ENCODE data around the gene SKA3. TPM values are rescaled to one million over a fixed set of nuclear protein-coding genes. Genes with fewer than 3 reads are reported as not detected.

The SKA3 gene
- polyA plus RNA-seq, 3 donors from 2014 or later: 0.75 to 0.99 TPM; not detected in 1

- H3K27ac Mint-ChIP-seq: no peak overlapping the region
- H3K36me3 Mint-ChIP-seq: no peaks in the 10 kb centered on the region
- no peak for DNase-seq
- H3K9me3 Mint-ChIP-seq: no peaks in the 10 kb centered on the region
- no peak overlapping the region for H3K4me3 Mint-ChIP-seq
- H3K4me1 Mint-ChIP-seq: no peaks in the 10 kb centered on the region
- H3K27me3 Mint-ChIP-seq (ENCODE audit: low read depth in 3 of 3): peaks cover 0 to 8% (median 2%) of the 10 kb centered on the region in 3 donors
Observed at GRCh38 chr13:21119526-21119925, 56.8 kb downstream of the SKA3 start.

- Mint-ChIP-seq H3K4me3 (no peak overlapping the region), H3K27ac (no peak overlapping the region), H3K36me3 (no peaks in the 10 kb centered on the region), H3K4me1 (no peaks in the 10 kb centered on the region), H3K27me3 (ENCODE audit: low read depth in 3 of 3) (peaks cover 0 to 7% (median 2%) of the 10 kb centered on the region in 3 donors), H3K9me3 (no peaks in the 10 kb centered on the region)
- DNase-seq: no peak
Observed at GRCh38 chr13:21118180-21118579, 58.2 kb downstream of the SKA3 start.

- Mint-ChIP-seq H3K27ac (no peak overlapping the region), H3K27me3 (ENCODE audit: low read depth in 3 of 3) (peaks cover 0 to 7% (median 2%) of the 10 kb centered on the region in 3 donors)
- no peak for DNase-seq
Observed at GRCh38 chr13:21117104-21117809, 59.1 kb downstream of the SKA3 start.

GRCh38 chr13:21116141-21116540 is 60.2 kb downstream of the SKA3 start:
- Mint-ChIP-seq H3K4me1 (no peaks in the 10 kb centered on the region), H3K4me3 (no peak overlapping the region), H3K27ac (peak overlapping the region in 1 of 6 donors; percentile 5), H3K27me3 (ENCODE audit: low read depth in 3 of 3) (peaks cover 0 to 7% (median 2%) of the 10 kb centered on the region in 3 donors), H3K9me3 (no peaks in the 10 kb centered on the region), H3K36me3 (no peaks in the 10 kb centered on the region)
- DNase-seq: no peak

More at GRCh38 chr13:21117104-21117809, 59.1 kb downstream of the SKA3 start:
- Mint-ChIP-seq H3K9me3 (no peaks in the 10 kb centered on the region), H3K36me3 (no peaks in the 10 kb centered on the region), H3K4me3 (no peak overlapping the region), H3K4me1 (no peaks in the 10 kb centered on the region)

GRCh38 chr13:21115231-21115630 is 61.1 kb downstream of the SKA3 start:
- Mint-ChIP-seq H3K27me3 (ENCODE audit: low read depth in 3 of 3) (peaks cover 0 to 7% (median 3%) of the 10 kb centered on the region in 3 donors), H3K27ac (no peak overlapping the region), H3K36me3 (no peaks in the 10 kb centered on the region), H3K4me3 (no peak overlapping the region), H3K9me3 (no peaks in the 10 kb centered on the region), H3K4me1 (peaks cover 0 to 2% of the 10 kb centered on the region in 2 donors)
- no peak for DNase-seq

GRCh38 chr13:21111546-21111945 is 64.8 kb downstream of the SKA3 start:
- no peaks in the 10 kb centered on the region for H3K9me3 Mint-ChIP-seq
- no peak overlapping the region for H3K4me3 Mint-ChIP-seq
- peaks cover 0 to 3% (median 0%) of the 10 kb centered on the region in 3 donors for H3K27me3 Mint-ChIP-seq (ENCODE audit: low read depth in 3 of 3)
- no peaks in the 10 kb centered on the region for H3K36me3 Mint-ChIP-seq
- DNase-seq: no peak
- no peak overlapping the region for H3K27ac Mint-ChIP-seq
- peaks cover 0 to 2% of the 10 kb centered on the region in 2 donors for H3K4me1 Mint-ChIP-seq

- Mint-ChIP-seq H3K9me3 (no peaks in the 10 kb centered on the region), H3K36me3 (no peaks in the 10 kb centered on the region), H3K4me3 (no peak overlapping the region), H3K27me3 (ENCODE audit: low read depth in 3 of 3) (peaks cover 0 to 1% (median 0%) of the 10 kb centered on the region in 3 donors), H3K4me1 (peaks cover 0 to 2% of the 10 kb centered on the region in 2 donors), H3K27ac (no peak overlapping the region)
- no peak for DNase-seq
Observed at GRCh38 chr13:21109168-21109567, 67.2 kb downstream of the SKA3 start.

- H3K36me3 Mint-ChIP-seq: no peaks in the 10 kb centered on the region
- no peak overlapping the region for H3K4me3 Mint-ChIP-seq
- H3K9me3 Mint-ChIP-seq: no peaks in the 10 kb centered on the region
- peaks cover 0 to 2% of the 10 kb centered on the region in 2 donors for H3K4me1 Mint-ChIP-seq
- no peak overlapping the region for H3K27ac Mint-ChIP-seq
- H3K27me3 Mint-ChIP-seq (ENCODE audit: low read depth in 3 of 3): peaks cover 0 to 3% (median 1%) of the 10 kb centered on the region in 3 donors
- DNase-seq: no peak
Observed at GRCh38 chr13:21106089-21106488, 70.3 kb downstream of the SKA3 start.

- Mint-ChIP-seq H3K27ac (no peak overlapping the region), H3K4me1 (no peaks in the 10 kb centered on the region), H3K36me3 (no peaks in the 10 kb centered on the region), H3K27me3 (ENCODE audit: low read depth in 3 of 3) (peaks cover 0 to 3% (median 2%) of the 10 kb centered on the region in 3 donors), H3K9me3 (no peaks in the 10 kb centered on the region), H3K4me3 (no peak overlapping the region)
- DNase-seq: no peak
Observed at GRCh38 chr13:21104199-21105019, 71.9 kb downstream of the SKA3 start.

Other genes with a start within 250 kb of the SKA3 start
- 1 to 10 TPM in 2 of 3 donors, under 1 TPM in 1; 0.59 to 1.8 (median 1.3) TPM for gene LATS2, start 115.0 kb downstream of the SKA3 start, polyA plus RNA-seq
- 100 to 1,000 TPM; 262 to 427 (median 316) TPM for gene SAP18, start 36.4 kb downstream of the SKA3 start, polyA plus RNA-seq
- gene MRPL57, start 106 bp upstream of the SKA3 start, polyA plus RNA-seq: 10 to 100 TPM; 30.4 to 50.7 (median 44.3) TPM

Data from immature natural killer cell (primary cell).